Measurements from ENCODE around the gene PIK3R2.
A peak's percentile ranks its signal among the peaks of the same experiment; 100 is the strongest.
"Not testable (repeated sequence)": the region's sequence is repeated elsewhere in the genome, so short reads cannot be mapped to it uniquely, and the experiment has no call there.

PIK3R2 gene

DNA sequence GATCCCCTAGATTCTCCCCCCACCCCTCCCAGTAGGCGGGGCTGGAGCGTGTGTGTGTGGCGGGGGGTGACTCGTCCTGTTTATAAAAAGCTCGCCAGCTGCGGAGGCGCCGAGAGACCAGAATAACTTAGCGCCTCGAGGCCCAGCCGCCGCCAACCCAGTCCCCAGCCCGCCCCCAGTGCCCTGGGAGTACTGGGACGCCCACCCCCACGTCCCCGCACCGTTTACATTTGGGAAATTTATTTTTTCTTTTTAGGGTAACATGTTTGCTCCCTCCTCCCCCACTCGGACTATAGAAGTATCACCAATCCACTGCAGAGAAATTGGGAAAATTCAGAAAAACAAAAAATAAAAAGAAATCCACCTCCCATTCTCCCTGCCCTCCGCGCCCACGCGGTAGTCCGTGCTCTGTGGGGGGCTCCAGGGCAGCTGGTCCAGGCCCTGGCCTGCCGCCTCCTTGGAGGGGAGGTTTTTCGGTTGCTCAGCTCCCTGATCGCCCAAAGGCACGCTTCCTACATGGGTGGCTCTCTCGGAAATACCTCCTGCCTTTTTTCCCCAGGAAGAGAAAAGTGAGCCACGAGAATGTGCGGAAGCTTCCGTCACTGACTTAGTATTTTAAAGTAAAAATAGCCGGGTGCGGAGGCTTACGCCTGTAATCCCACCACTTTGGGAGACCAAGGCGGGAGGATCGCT lies 52.4 kb downstream of the PIK3R2 start:
- peak; percentile 72 for DNase-seq

DNA sequence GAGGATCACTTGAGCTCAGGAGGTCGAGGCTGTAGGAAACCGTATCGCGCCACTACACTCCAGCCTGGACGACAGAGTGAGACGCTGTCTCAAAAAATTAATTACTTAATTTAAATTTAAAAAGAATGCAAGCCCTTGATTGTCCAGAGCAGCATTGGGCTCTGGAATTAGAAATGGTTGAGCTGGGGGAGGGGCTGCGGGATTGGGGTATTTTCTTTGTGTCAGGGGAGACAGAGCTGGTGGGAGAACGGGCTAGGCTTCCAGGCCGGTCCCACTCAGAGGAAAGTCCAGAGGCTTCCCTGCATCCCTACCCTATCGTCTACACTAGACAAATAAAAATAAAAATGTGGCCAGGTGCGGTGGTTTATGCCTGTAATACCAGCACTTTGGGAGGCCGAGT lies 53.1 kb downstream of the PIK3R2 start:
- no peak for DNase-seq

DNA sequence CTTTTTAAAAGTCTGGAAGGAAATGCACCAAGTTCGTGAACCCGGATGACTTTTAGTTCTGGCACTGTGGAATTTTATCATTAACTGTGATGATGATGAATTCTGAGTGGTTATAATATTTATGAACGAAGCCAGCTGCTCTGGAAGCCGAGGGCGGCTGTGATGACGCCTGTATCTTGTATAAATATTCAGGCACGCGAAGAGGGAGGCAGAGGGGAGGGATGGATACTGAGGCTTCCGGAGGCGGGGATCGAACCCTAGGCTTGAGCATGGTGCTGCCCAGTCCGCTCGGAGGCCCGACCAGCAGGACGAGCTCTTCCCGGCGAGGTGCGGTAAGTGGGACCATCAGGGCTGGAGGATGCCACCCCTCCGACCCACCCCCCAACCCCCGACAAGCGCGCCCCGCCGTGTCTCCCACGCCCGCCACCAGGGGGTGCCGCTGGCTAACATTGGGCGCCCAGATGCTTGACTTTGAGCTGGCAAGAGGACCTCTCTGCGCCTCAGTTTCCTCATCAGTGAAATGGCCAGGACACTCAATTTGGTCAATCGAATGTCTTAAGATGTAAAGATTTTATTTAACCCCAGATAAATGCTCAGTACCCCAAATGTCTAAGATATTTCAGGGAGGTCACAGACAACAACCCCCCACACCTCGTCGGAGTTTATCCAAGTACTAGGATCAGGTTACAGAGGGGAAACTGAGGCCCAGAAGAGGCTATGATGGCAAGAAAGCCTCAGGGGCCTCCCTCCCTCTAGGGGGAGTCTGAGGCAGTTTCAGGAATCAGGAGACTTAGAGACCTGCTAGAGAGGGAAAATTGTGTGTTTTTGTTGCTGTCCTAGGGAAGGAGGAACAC lies 55.4 kb downstream of the PIK3R2 start:
- DNase-seq: peak; percentile 81

DNA sequence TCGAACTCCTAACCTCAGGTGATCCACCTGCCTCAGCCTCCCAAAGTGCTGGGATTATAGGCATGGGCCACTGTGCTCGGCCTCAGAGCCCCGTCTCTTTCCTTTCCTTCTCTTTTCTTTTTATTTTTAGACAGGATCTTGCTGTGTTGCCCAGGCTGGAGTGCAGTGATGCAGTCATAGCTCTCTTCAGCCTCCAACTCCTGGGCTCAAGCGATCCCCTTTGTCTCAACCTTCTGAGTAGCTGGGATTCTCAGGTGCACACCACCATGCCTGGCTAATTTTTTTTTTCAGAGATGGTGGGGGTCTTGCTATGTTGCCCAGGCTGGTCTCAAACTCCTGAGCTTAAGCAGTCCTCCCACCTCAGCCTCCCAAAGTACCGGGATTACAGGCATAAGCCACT lies 56.9 kb downstream of the PIK3R2 start:
- not testable (repeated sequence) for DNase-seq

DNA sequence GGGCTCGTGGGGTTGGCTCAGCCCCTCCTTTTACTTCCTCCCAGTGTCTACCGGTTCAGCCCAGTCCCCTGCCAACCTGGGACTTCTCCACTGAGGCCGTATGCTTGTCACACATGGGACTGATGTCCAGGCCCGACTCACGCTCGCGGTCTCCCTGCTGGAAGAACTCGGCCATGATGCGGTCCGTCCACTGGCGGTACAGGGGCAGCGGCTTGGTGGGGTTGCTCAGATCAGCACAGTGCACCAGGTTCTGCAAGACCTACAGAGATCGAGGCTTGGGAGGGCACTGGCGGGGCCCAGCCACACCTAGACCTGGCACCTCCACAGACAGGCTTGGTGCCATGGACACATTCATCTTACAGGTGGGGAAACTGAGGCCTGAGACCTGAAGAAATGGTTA lies 58.7 kb downstream of the PIK3R2 start:
- no peak for DNase-seq

DNA sequence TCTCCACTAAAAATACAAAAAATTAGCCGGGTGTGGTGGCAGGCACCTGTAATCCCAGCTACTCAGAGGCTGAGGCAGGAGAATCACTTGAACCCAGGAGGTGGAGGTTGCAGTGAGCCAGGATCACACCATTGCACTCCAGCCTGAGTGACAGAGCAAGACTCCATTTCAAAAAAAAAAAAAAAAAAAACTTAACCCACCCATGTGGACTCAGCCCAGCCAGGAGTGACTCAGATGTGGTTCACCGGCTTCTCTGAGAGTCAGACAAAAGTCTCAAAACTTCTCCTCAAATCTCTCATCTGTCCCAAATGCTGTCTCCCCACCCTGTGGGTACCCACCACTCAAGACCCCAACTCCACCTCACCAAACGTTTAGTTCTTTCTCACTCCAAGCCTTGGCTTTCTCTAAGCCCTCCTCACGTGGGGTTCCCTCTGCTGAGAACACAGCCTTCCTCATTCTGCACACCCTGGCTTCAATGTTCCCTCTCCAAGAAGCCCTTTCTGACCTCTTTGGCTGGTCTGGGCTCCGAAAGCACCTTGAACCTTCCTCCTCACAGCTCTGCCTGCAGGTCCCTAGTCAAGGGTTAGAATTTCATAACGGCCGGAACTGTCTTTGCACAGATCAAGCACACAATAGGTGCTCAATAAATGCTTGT lies 61.9 kb downstream of the PIK3R2 start:
- DNase-seq: no peak

DNA sequence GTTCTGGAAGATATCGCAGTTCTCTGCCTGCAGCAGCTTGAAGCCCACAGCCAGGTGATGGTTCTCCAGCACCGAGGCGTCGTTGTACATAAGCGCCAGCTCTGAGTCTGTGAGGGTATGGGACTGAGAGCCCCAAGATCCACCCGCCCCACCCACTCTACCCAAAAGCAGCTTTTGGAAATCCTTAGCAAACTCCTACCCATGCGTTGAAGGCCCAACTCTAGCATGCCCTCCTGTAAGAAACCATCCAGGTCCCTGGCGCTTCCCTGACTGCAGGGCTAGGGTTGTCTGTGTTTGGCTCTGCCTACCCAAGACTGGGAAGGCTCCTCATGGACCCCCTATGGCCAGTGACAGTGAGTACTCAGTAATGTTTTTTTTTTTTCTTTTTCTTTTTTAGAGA lies 63.8 kb downstream of the PIK3R2 start:
- DNase-seq: no peak

DNA sequence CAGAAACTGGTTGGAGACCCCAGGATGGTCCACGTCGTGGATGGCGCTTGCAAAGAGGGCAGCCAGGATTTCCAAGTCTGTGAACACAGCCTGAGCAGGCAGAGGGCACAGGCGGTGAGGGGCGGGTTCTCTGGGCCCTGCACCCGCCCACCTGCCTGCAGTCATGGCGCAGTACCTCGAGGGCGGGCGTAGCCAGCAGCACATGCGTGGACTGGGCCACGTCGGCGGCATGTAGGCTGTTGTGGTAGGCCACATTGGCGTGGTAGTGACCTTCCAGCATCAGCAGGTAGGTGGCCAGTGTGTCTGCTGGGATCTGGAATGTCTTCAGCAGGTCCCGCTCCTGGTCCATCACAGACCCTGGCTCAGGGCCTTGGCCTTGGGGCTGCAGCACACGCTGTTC lies 65.2 kb downstream of the PIK3R2 start:
- no peak for DNase-seq

DNA sequence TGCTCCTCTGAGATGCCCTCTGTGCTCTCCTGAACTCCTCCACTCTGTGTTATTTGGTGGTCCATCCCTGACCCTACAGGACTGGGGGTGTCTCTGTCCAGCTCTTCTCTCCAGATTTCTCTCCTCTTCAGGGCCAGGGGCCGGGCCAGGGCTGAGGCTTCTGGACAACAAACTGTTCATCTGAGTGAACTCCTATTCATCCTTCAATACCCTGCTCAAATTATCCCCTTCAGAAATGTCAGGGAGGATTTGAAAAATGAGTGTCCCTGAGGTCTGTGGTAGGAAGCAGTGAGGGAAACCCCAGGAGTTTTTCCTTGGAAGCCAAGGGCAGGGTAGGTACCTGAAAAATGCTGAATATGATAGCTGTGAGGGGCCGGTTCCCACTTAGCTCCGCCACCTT lies 65.6 kb downstream of the PIK3R2 start:
- DNase-seq: no peak
